Esophagus muscularis mucosa (tissue), 3 donors: ENCODE measurements around the gene TDRD3.

Experiments used
- POLR2A ChIP-seq: fragments of 450-650 bp; IDR thresholded peaks from one replicate; pipeline ENCODE4 v1.6.1; 2017; ENCODE audit warnings: antibody characterized with exemption, moderate library complexity, mild to moderate bottlenecking, low read depth
- TF ChIP-seq, protein P1 (sequence below), 3 experiments: fragments of 200-600 bp in 2 of 3; fragments of 450-650 bp in 1 of 3; sonication (generic) in 2 of 3; IDR thresholded peaks; one replicate each; pipeline ENCODE4 v1.5.1; 2017 to 2019; ENCODE audit warnings: antibody characterized with exemption in 3 of 3, mild to moderate bottlenecking in 2 of 3, moderate library complexity in 1 of 3

- TF ChIP-seq, protein P1, sequence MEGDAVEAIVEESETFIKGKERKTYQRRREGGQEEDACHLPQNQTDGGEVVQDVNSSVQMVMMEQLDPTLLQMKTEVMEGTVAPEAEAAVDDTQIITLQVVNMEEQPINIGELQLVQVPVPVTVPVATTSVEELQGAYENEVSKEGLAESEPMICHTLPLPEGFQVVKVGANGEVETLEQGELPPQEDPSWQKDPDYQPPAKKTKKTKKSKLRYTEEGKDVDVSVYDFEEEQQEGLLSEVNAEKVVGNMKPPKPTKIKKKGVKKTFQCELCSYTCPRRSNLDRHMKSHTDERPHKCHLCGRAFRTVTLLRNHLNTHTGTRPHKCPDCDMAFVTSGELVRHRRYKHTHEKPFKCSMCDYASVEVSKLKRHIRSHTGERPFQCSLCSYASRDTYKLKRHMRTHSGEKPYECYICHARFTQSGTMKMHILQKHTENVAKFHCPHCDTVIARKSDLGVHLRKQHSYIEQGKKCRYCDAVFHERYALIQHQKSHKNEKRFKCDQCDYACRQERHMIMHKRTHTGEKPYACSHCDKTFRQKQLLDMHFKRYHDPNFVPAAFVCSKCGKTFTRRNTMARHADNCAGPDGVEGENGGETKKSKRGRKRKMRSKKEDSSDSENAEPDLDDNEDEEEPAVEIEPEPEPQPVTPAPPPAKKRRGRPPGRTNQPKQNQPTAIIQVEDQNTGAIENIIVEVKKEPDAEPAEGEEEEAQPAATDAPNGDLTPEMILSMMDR (IDR thresholded peaks at IDR 0.05), result no peak
- TF ChIP-seq POLR2A, result no peak
Measured at GRCh38 chr13:60370343-60370742, 26.7 kb upstream of the TDRD3 start.
